GM18868 (cell line): ENCODE measurements around the gene MLF2.
"Not testable (repeated sequence)": the region's sequence is repeated elsewhere in the genome, so short reads cannot be mapped to it uniquely, and the experiment has no call there.

Source experiments
- ATAC-seq: cut with Tn5 transposase; IDR thresholded peaks from one replicate; pipeline ENCODE4 v1.9.1; 2021; ENCODE audit warnings: mild to moderate bottlenecking, moderate library complexity; ENCODE audit not compliant: unreplicated experiment

MLF2 gene

GRCh38 chr12:6765634-6766581, 13.0 kb upstream of the MLF2 start, which contains the start of gene PTMS:
TSS of gene PTMS (plus strand) at chr12:6766363. CDS start at chr12:6766706, 343 bp downstream.
- peak; percentile 3 for ATAC-seq

DNA sequence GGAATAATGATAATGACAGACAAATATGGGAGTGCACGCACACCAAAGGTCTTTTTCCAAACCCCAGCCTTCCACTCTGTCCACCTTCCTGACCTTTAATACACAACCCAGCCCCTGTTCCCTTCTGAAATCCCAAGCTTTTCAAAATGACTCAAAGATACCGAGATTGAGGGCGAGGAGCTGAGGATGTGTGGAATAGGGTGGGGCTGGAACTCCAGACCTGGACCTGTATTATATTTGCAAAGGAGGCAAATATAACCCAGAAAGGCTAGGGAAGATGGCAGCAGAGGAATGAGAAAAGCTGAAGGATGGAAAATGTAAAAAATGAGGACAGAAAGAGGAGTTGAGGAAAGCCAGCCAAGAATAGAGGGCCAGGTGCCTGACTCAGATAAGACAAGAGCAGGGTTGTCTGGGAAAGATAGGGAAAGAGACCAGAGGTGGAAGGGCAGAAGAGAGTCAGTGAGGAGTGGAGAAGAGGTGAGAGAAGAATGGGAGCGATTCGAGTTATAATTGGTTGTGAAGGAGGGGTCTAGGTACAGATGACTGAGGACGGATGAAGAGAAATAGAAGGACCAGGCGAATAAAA, 12.2 kb upstream of the MLF2 start:
- ATAC-seq, result no peak

GRCh38 chr12:6764011-6764828, 11.3 kb upstream of the MLF2 start:
- peak; percentile 83 for ATAC-seq

DNA sequence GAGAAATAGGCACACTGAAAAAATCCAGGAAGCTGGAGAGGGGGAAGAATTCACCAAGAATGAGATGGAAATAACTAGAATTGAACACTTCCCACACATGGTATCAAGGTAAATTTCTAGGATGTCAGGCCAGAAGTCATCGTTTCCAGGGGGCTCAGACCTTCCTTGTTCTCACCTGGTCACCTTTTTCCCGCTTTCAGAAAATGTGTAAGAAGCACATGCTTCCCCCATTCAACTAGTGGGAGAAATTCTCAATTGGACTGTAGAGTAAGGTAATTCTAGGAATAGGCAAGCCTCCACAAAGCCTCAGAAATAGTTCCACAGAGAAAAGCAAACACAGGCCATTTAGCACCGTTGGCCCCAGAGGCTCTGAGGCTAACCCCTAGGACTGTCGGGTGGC, 10.4 kb upstream of the MLF2 start:
- ATAC-seq, result no peak

- ATAC-seq, result no peak
These were observed 6.8 kb upstream of the MLF2 start for GRCh38 chr12:6759741-6760140.

GRCh38 chr12:6758506-6759095, 5.7 kb upstream of the MLF2 start:
- no peak for ATAC-seq

DNA sequence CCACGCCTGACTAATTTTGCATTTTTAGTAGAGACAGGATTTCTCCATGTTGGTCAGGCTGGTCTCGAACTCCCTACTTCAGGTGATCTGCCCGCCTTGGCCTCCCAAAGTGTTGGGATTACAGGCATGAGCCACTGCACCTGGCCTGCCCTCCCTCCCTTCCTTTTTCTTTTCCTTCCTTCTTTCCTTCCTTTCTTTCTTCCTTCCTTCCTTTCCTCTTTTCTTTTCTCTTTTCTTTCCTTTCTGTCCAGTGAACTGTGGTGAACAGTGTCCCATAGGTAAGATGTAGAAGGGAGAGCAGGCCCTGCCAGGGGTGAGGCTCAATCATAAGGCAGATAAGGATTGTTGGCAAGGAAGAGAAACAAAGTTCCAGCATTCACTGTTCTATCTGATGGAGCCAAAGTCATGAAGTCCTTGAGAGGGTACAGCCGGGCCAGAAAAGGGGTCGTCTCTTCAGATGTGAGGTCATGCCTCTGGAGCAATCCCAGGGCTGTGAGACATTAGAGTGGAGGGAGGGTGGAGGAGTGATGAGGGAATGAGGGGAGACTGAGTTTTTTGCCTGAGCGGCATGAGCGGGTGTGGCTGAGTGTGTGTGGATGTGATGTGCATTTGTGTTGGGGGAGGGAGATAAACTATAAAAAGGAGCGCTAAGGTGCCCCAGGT, 4.2 kb upstream of the MLF2 start:
- ATAC-seq, result no peak

- no peak for ATAC-seq
These were observed 1.5 kb upstream of the MLF2 start for GRCh38 chr12:6754411-6754810.

- no peak for ATAC-seq
These were observed 923 bp upstream of the MLF2 start for GRCh38 chr12:6753772-6754356.

DNA sequence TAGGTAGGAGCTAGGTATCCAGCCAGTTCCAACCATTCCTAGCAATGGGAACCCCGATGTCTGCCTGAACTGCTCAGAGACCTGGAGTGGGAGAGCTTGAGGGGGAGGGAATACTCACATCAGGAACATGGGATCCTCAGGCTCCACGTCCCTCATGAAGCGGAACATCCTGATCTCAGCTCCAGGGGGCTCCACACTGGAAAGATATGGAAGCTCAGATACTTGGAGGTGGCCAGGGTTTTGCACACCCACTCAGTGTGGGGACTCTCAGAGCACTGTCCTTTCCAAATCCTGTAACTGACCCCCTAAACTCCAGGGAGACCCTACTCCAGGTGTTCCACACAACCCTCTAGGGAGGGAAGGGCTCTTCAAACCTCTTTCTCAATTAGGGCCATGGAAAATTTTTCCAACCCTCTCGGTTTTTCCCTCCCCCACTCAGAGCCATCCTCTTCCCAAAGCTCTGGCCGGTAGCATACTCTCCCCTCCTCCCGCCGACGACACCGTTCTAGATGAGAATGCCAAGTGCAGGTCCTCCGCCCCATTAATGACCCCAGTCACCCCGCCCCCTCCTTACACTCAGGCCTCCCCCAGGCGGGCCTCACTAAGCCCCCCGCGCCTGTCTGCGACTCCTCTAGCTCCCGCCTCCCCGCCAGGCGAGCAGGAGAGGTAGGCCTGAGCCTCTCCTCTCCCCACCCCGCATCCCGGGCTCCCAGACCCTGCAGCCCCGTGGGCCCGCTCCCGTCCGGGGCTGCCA, 597 bp downstream of the MLF2 start:
- no peak for ATAC-seq

- no peak for ATAC-seq
These were observed 1.2 kb downstream of the MLF2 start for GRCh38 chr12:6751767-6752166.

DNA sequence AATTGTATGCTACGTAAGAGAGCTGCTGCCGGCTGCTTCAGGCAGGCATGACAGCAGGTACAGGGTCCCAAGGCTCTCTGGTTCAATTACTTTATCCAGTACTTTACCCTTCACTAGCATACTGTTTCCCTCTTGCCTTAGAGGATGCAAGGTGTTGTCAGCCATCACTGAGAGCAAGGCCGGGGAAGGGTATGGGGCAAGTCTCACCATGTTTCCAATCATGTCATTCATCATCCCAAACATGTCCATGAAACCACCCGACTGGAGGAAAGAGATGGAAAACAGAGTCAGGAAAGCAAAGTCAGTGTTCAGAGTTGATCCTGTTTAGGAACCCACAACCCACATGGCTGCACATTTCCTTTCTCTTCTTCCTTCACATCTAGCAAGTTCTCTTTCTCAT, 2.4 kb downstream of the MLF2 start:
- ATAC-seq, result no peak

DNA sequence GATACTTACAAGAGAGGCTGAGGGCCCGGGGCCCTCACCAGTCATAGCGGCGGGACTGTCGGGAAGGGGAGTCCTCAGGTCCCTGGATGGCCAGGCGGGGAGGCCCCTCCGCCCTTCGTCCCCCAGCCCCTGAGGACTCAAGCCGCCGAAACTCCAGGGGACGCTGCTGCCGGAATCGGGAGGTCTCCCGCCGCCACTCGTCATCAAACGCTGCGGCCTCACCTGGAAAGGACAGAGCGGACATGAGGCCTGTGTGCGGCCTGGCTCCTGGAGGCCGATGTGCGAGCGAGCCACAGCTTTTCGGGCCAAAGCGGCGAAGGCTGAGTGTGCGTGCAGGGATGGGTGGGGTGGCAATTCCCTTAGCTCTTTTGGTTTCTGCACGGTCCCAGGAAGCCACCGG, 4.2 kb downstream of the MLF2 start:
- ATAC-seq, result no peak

DNA sequence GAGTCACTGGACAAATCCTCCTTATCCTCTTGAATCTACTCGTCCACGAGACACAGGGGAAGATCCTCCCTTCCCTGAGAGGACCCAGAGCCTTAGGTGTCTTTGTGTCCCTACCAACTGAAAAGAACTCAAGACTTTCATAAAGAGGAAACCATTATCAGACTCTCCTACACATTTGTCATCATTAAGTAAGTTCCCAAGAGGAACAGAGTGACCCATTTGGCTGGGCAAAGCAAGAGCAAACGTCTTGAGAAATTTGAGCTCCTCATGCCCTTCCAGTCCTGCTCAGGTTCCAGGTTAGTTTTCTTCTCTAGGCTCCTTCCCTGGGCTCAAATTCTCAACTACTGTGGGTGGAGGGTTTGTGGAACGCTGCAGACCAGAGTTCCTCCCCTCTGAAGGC, 5.7 kb downstream of the MLF2 start:
- no peak for ATAC-seq

DNA sequence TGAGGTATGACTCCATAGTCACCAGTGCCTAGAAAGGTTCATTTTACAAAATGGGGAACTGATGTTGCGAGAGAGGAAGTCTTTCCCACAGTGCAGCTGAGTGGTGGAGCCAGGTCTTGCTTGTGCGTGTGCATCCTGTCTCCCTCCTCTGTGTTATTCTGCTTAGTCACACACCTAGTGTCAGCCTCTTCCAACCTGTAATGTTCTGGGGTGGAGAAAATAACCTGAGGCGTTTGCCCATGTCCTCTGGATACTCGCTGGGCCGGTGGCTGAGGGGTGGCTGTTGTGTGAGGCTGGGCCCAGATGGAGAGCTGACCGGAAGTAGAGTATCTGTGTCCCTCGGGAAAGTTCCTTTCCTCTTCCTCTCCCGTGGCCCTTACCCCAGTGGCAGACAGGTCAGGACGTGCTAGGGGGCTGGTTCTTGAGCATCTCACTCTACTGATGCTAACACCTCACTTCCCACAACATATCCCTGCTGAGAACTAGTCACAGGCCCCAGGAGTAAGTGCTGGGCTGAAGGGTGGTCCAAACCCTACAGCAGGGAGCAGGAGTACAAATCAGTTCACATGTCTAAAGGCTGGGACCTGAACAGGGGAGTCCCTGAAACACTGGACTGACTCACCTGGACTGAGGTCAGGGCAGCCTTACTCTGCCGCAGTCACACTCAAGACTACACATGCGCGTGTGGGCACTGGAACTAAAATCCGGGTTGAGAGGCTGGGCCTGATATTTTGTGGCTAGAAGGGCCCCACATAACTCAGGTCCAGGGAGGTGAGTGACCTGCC, 7.0 kb downstream of the MLF2 start:
- no peak for ATAC-seq

DNA sequence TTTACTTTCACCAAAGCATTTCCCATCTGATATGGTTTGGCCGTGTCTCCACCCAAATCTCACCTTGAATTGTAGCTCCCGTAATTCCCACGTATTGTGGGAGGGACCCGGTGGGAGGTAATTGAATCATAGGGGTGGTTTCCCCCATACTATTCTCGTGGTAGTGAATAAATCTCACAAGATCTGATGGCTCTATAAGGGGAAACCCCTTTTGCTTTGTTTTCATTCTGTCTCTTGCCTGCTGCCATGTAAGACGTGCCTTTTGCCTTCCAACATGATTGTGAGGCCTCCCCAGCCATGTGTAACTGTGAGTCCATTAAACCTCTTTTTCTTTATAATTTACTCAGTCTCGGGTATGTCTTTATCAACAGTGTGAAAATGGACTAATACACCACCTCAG, 9.6 kb downstream of the MLF2 start:
- ATAC-seq, result not testable (repeated sequence)

DNA sequence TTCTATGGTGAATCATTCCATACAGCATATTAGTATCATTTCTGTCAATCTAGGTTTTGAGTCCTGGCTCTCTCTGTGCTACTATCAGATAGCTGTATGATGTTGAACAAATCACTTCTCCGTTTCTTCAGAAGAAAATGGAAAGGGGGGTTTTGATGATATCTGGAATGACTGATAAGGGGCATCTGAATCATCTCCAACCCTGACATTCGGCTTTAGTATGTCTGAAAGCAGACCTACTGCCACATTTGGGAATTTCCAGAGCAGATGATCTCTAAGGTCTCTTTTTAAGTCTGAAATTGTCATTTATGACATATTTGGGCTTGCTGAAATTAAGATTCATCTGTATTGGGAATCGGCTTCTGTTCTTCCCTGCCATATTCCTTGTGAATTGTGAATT, 10.1 kb downstream of the MLF2 start:
- ATAC-seq, result no peak

DNA sequence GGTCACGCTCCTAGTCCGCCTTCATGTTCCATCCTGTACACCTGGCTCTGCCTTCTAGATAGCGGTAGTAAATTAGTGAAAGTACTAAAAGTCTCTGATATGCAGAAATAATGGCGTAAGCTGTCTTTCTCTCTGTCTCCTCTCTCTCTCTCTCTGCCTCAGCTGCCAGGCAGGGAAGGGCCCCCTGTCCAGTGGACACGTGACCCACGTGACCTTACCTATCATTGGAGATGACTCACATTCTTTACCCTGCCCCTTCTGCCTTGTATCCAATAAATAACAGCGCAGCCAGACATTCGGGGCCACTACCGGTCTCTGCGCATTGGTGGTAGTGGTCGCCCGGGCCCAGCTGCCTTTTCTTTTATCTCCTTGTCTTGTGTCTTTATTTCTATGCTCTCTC, 10.9 kb downstream of the MLF2 start:
- not testable (repeated sequence) for ATAC-seq

- ATAC-seq, result no peak
These were observed 16.2 kb downstream of the MLF2 start for GRCh38 chr12:6736754-6737153.
